ENCODE results near the gene MELK. TPM values are rescaled to one million over a fixed set of nuclear protein-coding genes. Genes with fewer than 3 reads are reported as not detected.

MELK gene
- total RNA-seq, 1 donor from 2014 or later: 12.0 TPM

DNA sequence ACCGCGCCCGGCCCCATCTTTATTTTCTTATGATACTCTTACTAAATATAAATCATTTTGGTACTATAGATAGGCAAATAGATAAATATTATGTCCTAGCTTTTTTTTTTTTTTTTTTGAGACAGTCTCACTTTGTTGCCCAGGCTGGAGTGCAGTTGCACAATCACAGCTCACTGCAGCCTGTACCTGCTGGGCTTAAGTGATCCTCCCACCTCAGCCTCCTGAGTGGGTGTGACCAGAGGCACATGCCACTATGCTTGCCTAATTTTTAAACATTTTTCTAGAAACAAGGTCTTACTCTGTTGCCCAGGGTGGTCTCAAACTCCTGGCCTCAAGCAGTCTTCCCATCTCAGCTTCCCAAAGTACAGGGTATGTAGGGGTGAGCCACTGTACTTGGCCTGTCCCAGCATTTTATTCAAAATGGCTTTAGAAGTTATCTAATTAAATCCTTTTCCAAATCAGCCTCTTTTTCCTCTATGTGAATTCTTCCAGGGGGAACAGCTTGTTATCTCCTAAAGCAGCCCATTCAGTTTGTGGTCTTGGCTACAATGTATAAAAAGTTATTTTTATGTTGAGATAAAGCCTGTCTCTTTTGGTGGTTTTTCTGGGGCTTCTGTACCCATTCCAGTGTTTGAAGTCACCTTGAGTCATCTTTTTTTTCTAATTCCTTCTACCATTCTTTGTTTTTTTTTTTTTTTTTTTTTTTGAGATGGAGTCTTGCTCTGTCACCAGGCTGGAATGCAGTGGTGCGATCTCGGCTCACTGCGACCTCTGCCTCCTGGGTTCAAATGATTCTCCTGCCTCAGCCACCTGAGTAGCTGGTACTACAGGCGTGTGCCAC, 12.1 kb downstream of the MELK start:
- no peak for DNase-seq

DNA sequence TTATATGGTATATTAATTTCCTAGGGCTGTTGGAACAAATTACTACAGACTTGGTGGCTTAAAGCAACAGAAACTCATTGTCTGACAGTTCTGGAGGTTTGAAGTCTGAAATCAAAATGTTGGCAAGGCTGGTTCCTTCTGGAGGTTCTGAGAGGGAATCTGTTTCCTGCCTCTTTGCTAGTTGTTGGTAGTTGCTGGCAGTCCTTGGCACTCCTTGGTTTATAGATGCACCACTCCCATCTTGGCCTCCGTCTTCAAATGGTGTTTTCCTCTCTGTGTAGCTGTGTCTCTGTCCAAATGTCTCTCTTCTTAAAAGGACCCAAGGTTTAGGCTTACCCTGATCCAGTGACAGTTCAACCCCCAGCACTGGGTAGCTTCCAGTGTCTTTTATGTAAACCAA, 17.5 kb downstream of the MELK start:
- DNase-seq: no peak

DNA sequence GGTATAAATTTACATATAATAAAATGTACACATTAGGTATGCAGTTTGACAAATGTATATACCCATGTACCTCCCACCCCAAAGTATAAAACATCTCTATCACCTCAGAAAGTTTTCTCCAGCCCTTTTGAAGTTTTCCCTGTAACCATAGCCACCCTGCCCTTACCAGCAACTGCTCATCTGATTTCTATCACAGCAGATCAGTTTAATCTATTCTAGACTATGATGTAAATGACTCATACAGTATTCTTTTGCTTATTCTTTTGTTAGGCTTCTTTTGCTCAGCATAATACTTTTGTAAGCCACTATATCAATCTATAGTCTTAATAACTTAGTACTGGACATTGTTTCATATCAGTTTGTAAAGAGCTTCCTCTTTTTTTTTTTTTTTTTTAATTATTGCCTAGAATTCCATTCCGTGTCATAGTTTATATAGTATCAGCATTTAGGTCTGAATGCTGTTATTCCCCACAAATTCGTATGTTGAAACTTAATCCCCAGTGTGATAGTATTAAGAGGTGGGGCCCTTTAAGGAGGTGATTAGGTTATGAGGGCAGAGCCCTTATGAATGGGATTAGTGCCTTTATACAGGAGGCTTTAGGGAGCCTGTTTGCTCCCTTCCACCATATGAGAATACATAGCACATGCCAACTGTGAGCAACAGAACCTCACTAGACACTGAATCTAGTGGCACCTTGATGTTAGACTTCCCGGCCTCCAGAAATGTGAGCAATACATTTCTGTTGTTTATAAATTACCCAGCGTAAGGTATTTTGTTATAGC, 20.3 kb downstream of the MELK start:
- DNase-seq: no peak

DNA sequence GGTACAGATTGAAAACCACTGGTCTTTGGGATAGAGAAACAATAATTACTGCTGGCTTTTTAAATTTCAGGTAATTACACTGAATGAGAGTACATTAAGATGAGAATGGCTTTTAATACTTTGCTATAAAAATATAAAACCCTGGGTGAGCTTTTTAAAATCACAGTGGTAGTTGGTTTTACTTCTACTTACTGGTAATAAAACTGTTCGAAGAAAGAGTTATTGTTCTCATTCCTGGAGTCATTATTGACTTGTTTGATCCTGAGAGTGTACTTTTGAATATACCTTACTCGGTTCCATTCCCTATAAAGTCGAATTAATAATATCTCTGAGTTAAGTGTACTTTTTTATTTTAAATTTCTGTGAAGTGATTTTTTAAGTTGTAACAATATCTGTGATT, 21.5 kb downstream of the MELK start:
- no peak for DNase-seq

DNA sequence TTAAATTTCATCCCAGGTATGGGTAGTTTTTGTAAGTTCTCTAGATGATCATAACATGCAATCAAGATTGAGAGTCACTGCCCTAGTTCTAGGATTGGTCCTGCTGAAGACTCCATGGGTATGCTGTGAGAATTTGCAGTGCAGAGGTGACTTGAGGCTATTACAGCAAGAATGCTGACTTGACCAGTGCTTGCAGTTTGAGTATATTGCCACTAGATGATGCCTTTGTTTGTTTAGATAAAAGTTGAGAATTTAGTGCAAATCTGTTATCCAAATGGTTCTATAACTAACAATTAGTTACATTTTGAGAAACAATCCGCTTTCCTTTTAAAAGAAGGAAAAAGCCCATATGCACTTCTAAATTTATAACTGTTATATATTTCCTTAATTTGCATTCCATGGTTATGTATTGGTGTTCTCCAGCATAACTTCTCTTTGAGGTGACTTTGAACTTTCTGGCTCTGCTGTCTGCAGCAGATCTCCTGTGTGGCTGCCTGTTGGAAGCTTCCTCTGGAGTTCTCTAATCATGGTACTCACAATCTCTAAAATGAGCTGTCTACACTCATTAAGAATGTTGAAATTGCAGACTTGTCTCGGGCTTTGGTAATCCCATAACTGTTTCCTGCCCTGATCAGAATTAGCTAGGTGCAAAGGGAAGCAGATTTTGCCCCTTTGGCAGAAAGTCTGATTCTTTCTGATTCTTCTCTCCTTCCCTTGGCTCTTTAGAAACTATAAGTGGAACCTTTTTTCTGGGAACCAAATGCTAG, 24.9 kb downstream of the MELK start:
- no peak for DNase-seq

DNA sequence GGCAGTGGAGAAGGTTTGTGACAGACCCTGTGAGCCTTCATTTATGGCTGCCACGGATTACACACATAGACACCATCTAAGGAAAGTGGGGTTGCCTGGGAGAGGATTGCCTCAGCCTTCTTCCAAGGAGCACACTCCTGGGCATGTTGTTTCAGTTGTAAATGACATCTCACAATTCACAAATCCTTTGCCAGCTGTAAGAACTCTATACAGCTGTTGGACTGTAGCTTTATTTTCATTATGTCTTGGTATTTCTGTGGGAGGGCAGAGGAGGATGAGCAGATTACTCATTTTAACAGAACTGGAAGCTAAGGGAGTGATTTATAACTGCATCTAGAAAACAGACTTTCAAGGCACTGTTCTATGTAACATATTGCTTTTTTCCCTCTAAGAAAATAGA, 25.6 kb downstream of the MELK start:
- no peak for DNase-seq

DNA sequence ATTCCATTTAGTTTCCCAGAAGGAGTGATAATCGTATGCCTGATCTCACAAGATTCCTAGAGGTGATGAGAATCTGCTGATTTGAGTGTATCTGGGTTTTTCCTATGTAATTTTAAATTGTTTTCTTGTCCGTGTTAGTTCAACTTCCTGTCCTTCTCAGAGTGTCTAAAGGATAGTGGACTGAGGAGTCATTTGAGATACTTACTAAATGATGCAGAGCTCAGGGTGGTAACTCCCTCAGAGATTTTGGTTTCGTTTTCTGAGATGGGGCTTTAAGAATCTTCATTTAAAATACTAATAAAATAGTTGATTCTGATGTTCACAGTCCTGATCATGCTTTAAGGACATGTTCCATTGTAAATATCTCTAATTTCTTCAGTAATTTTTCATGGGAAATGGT, 30.3 kb downstream of the MELK start:
- no peak for DNase-seq

DNA sequence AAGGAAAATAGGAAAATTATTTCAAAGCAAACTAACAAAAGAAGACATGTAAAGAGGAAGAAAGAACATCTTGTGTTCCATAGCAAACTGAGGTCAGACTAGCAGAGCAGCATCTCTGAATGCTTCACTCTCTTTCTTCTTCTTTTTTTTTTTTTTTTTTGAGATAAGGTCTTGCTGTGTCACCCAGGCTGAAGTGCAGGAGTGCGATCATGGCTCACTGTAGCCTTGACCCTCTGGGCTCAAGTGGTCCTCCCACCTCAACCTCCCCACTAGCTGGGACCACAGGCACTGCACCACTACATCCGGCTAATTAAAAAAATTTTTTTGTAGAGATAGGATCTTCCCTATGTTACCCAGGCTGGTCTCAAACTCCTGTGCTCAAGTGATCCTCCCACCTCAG, 36.6 kb downstream of the MELK start:
- no peak for DNase-seq

DNA sequence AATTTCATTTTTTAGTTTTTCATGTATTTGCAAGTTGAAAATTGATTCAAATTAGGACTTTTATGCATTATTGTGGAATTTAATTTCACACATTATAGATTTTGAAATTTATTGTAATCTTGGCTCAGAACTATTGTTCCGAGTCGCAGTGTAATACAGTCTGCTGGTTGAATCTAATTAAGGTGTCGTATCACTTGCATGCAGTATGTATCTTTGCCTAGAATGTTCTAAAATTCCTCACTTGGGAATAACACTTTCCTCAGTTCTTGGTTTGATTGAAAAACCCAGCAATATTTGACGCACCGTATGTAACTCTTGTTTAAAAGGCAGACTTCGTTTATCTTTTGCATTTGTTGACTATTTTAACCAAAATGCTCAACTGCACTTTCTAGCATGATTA, 49.4 kb downstream of the MELK start:
- no peak for DNase-seq

DNA sequence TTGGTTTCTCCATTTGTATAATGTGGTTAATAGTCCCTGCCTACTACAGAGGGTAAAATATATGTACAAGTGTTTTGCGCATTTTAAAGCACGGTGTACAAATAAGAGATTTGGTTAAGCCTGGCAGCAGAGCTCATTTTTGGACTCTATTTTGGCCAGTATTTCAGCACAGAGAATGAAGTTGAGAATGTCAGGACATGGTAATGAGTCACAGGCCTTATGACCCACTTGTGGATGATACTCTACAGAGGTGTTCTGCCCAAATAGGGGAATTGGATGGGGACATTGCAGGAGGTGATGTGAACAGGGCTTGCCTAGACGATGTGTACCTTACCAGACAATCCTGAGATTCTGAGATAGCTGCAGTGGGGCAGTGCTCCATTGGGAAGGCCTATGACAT, 50.6 kb downstream of the MELK start:
- no peak for DNase-seq

DNA sequence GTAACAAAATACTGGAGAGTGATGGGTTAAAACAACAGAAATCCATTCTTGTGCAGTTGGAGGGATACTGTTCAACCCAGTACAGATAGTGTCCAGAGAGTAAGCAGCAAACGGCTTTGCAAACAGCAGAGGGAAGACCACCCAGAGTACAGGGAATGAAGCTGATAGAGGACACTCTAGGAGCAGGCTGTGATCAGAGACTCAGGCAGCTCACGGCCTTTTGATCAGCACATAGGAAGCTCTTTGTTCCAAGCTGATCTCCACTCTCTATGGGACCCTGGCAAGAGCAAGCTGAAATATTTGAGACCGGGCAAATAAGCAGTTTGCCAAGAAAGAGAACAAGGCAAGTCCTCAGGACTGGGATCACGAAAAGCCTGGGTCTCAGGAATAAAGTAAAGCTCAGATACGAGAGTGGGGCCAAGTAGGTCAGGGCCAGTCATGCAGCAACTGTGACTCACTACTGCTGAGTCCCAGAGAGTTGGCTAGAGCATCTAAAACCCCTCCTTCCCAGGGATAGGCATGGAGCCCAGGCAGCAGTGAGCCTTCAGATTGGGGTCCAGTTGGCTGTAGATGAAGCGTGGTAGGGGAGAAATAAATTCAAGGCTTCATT, 52.4 kb downstream of the MELK start:
- peak; percentile 9 for DNase-seq

DNA sequence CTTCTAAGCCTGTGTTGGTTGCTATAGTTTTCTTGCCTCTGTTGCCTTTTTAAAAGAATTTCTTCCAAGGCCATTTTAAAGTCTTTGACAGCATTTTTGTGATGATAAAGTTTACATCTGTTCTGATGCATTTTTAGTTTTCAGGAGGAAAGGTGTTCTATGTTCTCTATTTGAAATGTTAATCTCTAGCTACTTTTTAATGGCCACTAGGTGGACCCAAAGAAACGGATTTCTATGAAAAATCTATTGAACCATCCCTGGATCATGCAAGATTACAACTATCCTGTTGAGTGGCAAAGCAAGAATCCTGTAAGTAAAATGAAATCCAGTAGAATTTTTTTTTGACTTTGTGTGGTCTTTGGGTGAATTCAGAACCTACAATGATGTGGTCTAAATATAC, 60.2 kb downstream of the MELK start:
- no peak for DNase-seq

DNA sequence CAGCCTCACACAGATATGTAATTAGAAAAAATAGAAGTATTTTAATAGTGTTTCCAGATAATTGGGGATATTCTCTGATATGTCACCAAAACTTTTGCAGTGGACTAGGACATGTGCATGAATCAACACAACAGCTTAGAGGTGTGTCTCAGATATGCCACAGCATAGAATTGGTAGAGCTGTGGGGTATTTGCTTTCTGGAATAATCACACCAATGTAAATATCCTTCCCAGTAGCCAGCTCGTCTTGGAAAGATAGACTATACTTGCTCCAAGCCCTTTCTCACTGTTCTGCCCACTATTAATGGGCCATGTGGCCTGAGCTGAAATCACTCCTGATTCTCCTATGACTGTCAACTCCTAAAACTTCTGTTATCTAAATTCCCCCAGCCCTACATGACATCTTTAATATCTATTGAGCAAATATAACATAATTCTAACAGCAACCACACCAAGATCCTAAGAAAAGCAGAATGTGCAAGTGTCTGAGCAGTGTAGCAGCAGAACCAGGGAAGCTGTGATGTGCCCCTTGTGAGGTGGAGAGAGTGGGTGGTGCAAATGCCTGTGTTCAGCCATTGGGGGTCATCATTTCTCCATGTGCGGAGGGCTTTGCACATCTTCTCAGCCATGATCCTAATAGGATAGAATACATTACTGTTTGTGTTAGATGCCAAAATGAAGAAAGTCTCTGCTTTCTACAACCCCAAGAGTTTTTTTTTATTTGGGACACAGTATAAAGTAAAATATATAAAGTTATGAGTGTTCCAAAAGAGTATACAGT, 65.0 kb downstream of the MELK start:
- no peak for DNase-seq

DNA sequence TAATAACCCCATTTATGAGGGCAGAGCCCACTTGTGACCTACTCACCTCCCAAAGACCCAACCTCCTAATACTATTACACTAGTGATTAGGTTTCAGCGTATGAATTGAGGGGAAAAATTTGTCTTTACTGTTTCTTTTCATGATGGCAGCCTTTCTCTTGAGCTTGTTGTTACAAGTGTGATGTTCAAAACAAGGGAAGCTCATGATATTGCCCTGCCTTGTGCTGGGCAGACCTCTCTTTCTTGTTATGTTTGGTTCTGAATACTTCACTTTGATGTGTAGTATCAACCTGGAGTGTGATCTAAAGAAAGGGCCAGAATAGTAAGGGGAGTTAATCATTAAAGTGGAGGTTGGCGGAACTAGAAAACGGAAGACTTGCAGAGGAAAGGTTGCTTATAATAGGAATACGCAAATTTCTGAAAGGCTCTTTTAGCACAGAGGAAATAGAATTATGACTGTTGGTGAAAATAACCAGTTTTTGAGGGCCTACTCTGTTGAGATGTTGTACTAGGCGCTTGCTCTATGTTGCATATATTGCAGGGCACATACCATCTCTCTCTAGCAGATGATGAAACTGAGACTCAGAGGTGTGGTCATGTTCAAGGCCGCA, 68.2 kb downstream of the MELK start:
- DNase-seq: no peak

DNA sequence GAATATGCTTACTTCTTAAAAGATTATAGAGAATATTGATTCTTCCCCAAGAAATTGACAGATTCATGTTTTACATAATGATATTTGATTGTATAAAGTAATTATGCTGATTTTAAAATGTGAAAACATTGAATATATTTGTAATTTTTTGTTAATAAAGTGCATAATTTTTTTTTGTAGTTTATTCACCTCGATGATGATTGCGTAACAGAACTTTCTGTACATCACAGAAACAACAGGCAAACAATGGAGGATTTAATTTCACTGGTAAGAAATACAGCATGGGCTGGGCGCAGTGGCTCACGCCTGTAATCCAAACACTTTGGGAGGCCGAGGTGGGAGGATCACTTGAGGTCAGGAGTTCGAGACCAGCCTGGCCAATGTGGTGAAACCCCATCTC, 70.1 kb downstream of the MELK start:
- DNase-seq: no peak

DNA sequence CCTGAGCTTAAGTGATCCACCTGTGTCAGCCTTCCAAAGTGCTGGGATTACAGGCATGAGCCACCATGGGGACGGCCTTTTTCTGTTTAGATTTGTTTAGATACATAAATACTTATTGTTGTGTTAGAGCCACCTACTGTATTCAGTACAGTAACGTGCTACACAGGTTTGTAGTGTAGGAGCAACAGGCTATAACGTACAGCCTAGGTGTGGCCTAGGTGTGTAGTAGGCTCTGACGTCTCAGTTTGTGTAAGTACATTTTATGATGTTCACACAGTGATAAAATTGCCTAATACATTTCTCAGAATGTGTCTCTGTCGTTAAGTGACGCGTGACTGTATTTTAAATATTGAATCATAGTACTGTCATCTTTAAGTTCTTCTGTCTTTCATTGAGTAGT, 84.1 kb downstream of the MELK start:
- no peak for DNase-seq

DNA sequence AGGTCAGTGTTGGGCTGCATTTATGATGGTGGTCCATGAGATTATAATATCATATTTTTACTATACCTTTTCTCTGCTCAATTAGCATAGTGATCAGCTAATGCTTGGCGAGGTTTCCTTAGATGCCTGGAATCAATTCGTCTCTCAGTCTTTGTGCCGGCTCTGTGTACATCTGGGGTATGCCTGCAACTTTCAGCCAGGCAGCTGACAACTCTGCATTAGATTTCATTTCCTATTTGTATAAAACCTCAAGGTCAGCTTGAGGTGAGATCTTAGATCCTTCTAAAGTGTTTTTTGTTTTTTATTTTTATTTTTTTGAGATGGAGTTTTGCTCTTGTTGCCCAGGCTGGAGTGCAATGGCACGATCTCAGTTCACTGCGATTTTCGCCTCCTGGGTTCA, 86.8 kb downstream of the MELK start:
- DNase-seq: no peak

DNA sequence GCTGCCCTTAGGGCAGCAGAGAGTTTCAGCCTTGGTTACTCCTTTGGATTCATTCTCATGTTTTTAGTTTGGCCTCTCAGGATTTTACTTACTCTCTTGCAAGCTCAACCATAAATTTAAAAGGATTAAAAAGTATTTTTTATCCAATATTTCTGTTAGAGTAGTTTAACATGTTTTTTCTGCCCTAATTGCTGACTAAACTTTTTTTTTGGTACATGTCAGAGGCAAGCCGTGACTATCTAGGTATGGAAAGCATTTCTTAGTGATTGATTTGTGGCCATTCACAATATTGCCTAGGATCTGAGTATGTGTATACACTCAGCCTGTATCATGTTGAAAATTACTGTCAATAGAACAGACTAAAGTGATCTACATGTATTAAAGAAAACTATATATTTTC, 92.1 kb downstream of the MELK start:
- DNase-seq: no peak

DNA sequence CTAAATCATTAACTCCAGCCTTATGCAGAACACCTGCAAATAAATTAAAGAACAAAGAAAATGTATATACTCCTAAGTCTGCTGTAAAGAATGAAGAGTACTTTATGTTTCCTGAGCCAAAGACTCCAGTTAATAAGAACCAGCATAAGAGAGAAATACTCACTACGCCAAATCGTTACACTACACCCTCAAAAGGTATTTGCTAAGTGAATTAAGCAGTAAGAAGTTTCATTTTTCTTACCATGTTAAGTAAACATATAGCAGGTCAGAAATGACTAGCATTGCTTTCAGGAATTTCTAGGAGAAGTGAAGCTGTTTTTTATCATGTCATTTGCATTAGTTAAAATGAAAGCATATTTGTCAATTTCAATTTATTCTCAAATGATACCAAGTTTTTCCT, 92.7 kb downstream of the MELK start:
- no peak for DNase-seq

DNA sequence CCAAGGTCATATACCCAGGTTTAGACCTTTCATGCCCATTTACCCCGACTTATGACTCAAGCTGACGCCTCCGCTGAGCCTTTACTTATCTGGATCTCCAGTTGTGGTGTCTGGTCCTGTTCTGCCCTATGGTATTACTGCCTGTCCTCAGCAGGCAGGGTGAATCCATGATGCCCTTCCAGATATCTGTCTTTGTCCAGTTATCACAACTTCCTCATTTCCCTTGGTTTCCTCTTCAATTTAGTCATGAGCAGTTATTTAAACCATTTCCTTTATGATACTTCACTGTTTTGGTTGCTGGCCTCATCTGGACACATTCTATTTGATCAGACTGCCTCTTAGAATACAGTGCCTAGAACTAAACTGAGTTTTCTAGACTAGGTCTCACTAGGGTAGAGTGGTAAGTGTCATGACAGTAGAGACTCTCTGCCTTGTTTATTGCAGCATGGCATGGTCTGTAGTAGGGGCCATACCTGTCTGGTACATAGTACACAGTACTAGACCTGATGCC, 93.3 kb downstream of the MELK start:
- no peak for DNase-seq

DNA sequence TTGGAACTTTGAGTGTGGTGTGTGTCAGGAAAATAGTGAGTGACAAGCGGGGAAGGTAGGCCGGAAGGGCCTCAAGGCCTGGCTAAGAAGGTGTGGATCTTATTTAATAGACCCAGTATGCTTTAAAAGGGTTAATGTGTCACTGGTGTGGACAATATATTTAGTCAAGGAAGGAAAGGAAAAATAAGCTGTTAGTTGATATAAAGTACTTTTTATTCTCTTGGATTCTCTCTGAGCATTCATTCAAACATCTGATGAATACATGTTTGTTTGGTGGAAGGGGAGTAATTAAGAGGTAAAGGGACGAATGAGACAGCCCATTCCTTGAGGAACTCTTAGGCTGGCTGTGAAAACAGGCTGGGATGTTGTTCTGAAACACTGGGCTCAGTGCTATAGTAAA, 98.9 kb downstream of the MELK start:
- no peak for DNase-seq
